ENCODE results near the gene SLC10A7.

- TF ChIP-seq ZNF274 (IDR thresholded peaks at IDR 0.05; ENCODE audit: low read depth, low read length): no peak
- TF ChIP-seq YY1 (IDR thresholded peaks at IDR 0.05; ENCODE audit: insufficient read depth, insufficient read length): no peak
Measured at GRCh38 chr4:146291313-146291712, 230.4 kb downstream of the SLC10A7 start.
